ENCODE results near the gene SULT1C2. TPM values are rescaled to one million over a fixed set of nuclear protein-coding genes. Genes with fewer than 3 reads are reported as not detected.

SULT1C2 gene
- total RNA-seq, 1 donor from 2014 or later, result 0.23 TPM

GRCh38 chr2:108301558-108301957, 12.9 kb downstream of the SULT1C2 start:
- H3K27ac ChIP-seq (ENCODE audit: low read depth, low read length), result no peak overlapping the region
- no peaks in the 10 kb centered on the region for H3K36me3 ChIP-seq (ENCODE audit: insufficient read depth, low read length)
- no peak overlapping the region for H3K9ac ChIP-seq (ENCODE audit: low read length)
- peaks cover 25% of the 10 kb centered on the region for H3K27me3 Mint-ChIP-seq (ENCODE audit: low read depth, unreplicated experiment)
- peaks cover 12% of the 10 kb centered on the region for H3K4me1 ChIP-seq (ENCODE audit: insufficient read depth, low read length)
- no peak overlapping the region for H3K4me3 Mint-ChIP-seq (ENCODE audit: unreplicated experiment)
- peaks cover 3% of the 10 kb centered on the region for H3K9me3 Mint-ChIP-seq (ENCODE audit: unreplicated experiment)
- H4K20me1 ChIP-seq (ENCODE audit: insufficient read depth, low read length), result no peaks in the 10 kb centered on the region
- H3K36me3 Mint-ChIP-seq (ENCODE audit: low read depth, unreplicated experiment), result no peaks in the 10 kb centered on the region
- no peak overlapping the region for H3K27ac Mint-ChIP-seq (ENCODE audit: unreplicated experiment)
- H3K4me1 Mint-ChIP-seq (ENCODE audit: low read depth, unreplicated experiment), result peaks cover 3% of the 10 kb centered on the region
- H3K9me3 ChIP-seq (ENCODE audit: insufficient read depth, low read depth, low read length), result no peaks in the 10 kb centered on the region
- no peaks in the 10 kb centered on the region for H3K79me2 ChIP-seq (ENCODE audit: insufficient read depth, low read length)
- DNase-seq (ENCODE audit: low read depth) (no peak), FAIRE-seq (no peak)
- no peak overlapping the region for H3K4me2 ChIP-seq (ENCODE audit: low read length)
- no peaks in the 10 kb centered on the region for H3K27me3 ChIP-seq (ENCODE audit: insufficient read depth, low read length)
- TF ChIP-seq CTCF (IDR thresholded peaks at IDR 0.05; ENCODE audit: insufficient read depth, low read depth, low read length), result no peak
- TF ChIP-seq EZH2 (IDR thresholded peaks at IDR 0.05; ENCODE audit: insufficient read depth, low read length), result no peak
- H2AFZ ChIP-seq (ENCODE audit: low read depth, low read length), result no peak overlapping the region
- no peak overlapping the region for H3K4me3 ChIP-seq (ENCODE audit: insufficient read depth, low read depth, low read length)

GRCh38 chr2:108304975-108305374, 16.3 kb downstream of the SULT1C2 start:
- no peaks in the 10 kb centered on the region for H3K9me3 ChIP-seq (ENCODE audit: insufficient read depth, low read depth, low read length)
- no peaks in the 10 kb centered on the region for H3K36me3 ChIP-seq (ENCODE audit: insufficient read depth, low read length)
- no peak overlapping the region for H3K4me2 ChIP-seq (ENCODE audit: low read length)
- no peak overlapping the region for H3K27ac ChIP-seq (ENCODE audit: low read depth, low read length)
- no peaks in the 10 kb centered on the region for H3K4me1 ChIP-seq (ENCODE audit: insufficient read depth, low read length)
- H3K27me3 ChIP-seq (ENCODE audit: insufficient read depth, low read length), result no peaks in the 10 kb centered on the region
- DNase-seq (ENCODE audit: low read depth) (no peak), FAIRE-seq (no peak)
- H3K4me3 ChIP-seq (ENCODE audit: insufficient read depth, low read depth, low read length), result no peak overlapping the region
- Mint-ChIP-seq H3K9me3 (ENCODE audit: unreplicated experiment) (peaks cover 3% of the 10 kb centered on the region), H3K27ac (ENCODE audit: unreplicated experiment) (no peak overlapping the region), H3K36me3 (ENCODE audit: low read depth, unreplicated experiment) (no peaks in the 10 kb centered on the region), H3K4me1 (ENCODE audit: low read depth, unreplicated experiment) (no peaks in the 10 kb centered on the region), H3K27me3 (ENCODE audit: low read depth, unreplicated experiment) (peaks cover 22% of the 10 kb centered on the region), H3K4me3 (ENCODE audit: unreplicated experiment) (no peak overlapping the region)
- no peak overlapping the region for H3K9ac ChIP-seq (ENCODE audit: low read length)
- TF ChIP-seq CTCF (IDR thresholded peaks at IDR 0.05; ENCODE audit: insufficient read depth, low read depth, low read length), result no peak
- TF ChIP-seq EZH2 (IDR thresholded peaks at IDR 0.05; ENCODE audit: insufficient read depth, low read length), result no peak
- no peak overlapping the region for H2AFZ ChIP-seq (ENCODE audit: low read depth, low read length)
- H4K20me1 ChIP-seq (ENCODE audit: insufficient read depth, low read length), result no peaks in the 10 kb centered on the region
- H3K79me2 ChIP-seq (ENCODE audit: insufficient read depth, low read length), result no peaks in the 10 kb centered on the region

GRCh38 chr2:108305901-108306300, 17.2 kb downstream of the SULT1C2 start:
- Mint-ChIP-seq H3K9me3 (ENCODE audit: unreplicated experiment) (peaks cover 3% of the 10 kb centered on the region), H3K27ac (ENCODE audit: unreplicated experiment) (no peak overlapping the region), H3K36me3 (ENCODE audit: low read depth, unreplicated experiment) (no peaks in the 10 kb centered on the region), H3K4me1 (ENCODE audit: low read depth, unreplicated experiment) (no peaks in the 10 kb centered on the region), H3K27me3 (ENCODE audit: low read depth, unreplicated experiment) (peaks cover 22% of the 10 kb centered on the region), H3K4me3 (ENCODE audit: unreplicated experiment) (no peak overlapping the region)
- no peak for FAIRE-seq
- H3K4me2 ChIP-seq (ENCODE audit: low read length), result peak overlapping the region; percentile 21
- no peak overlapping the region for H3K4me3 ChIP-seq (ENCODE audit: insufficient read depth, low read depth, low read length)
- no peaks in the 10 kb centered on the region for H3K27me3 ChIP-seq (ENCODE audit: insufficient read depth, low read length)
- no peaks in the 10 kb centered on the region for H4K20me1 ChIP-seq (ENCODE audit: insufficient read depth, low read length)
- no peaks in the 10 kb centered on the region for H3K79me2 ChIP-seq (ENCODE audit: insufficient read depth, low read length)
- no peak overlapping the region for H3K9ac ChIP-seq (ENCODE audit: low read length)
- no peak for TF ChIP-seq EZH2 (IDR thresholded peaks at IDR 0.05; ENCODE audit: insufficient read depth, low read length)
- no peak for TF ChIP-seq CTCF (IDR thresholded peaks at IDR 0.05; ENCODE audit: insufficient read depth, low read depth, low read length)
- DNase-seq (ENCODE audit: low read depth), result peak; percentile 42
- no peak overlapping the region for H3K27ac ChIP-seq (ENCODE audit: low read depth, low read length)
- H2AFZ ChIP-seq (ENCODE audit: low read depth, low read length), result peak overlapping the region; percentile 53
- H3K4me1 ChIP-seq (ENCODE audit: insufficient read depth, low read length), result no peaks in the 10 kb centered on the region
- H3K9me3 ChIP-seq (ENCODE audit: insufficient read depth, low read depth, low read length), result no peaks in the 10 kb centered on the region
- H3K36me3 ChIP-seq (ENCODE audit: insufficient read depth, low read length), result no peaks in the 10 kb centered on the region

Data from astrocyte (in vitro differentiated cells and primary cell).